Astrocyte of the spinal cord (primary cell): ENCODE results near the gene RHOT1.

Source experiments
- DNase-seq: peaks from one replicate; pipeline ENCODE4 v3.0.0; 2011; ENCODE audit warnings: low read depth, low spot score
- H3K4me3 ChIP-seq: 2 replicates; pipeline ENCODE4 v1.5.1; 2011; ENCODE audit warnings: low read depth, mild to moderate bottlenecking, low read length, moderate library complexity
- in situ Hi-C: cut with HindIII; loops from 2 replicates; pipeline ENCODE4 v1.10.0; 2017; ENCODE audit warnings: low sequenced_read_pairs
- TF ChIP-seq, protein P1 (sequence below): IDR thresholded peaks from 2 replicates; pipeline ENCODE4 v1.5.1; 2012; ENCODE audit warnings: low read depth, mild to moderate bottlenecking, low read length, inconsistent platforms

The RHOT1 gene

DNA sequence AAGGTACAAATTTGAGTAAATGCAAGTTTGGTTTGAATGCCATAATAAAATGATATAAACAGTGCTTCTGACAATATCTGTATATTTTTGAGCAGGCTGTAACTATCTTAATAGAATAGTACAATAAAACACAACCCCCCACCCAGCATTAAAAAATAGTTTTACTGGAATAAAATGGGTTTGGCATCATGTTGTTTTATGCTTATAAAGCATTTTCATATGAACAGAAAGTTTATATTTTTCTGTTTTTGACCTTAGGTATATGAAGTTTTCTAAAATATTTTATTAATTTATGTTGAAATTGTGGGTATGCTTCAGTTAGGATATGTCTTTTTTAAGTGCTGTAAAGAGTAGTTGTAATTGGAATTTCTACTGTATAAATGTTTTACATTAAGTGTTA lies 66.1 kb downstream of the RHOT1 start:
- in situ Hi-C loops, result no loop called here
- TF ChIP-seq, protein P1, sequence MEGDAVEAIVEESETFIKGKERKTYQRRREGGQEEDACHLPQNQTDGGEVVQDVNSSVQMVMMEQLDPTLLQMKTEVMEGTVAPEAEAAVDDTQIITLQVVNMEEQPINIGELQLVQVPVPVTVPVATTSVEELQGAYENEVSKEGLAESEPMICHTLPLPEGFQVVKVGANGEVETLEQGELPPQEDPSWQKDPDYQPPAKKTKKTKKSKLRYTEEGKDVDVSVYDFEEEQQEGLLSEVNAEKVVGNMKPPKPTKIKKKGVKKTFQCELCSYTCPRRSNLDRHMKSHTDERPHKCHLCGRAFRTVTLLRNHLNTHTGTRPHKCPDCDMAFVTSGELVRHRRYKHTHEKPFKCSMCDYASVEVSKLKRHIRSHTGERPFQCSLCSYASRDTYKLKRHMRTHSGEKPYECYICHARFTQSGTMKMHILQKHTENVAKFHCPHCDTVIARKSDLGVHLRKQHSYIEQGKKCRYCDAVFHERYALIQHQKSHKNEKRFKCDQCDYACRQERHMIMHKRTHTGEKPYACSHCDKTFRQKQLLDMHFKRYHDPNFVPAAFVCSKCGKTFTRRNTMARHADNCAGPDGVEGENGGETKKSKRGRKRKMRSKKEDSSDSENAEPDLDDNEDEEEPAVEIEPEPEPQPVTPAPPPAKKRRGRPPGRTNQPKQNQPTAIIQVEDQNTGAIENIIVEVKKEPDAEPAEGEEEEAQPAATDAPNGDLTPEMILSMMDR, result no peak
- H3K4me3 ChIP-seq, result no peak overlapping the region
- no peak for DNase-seq

DNA sequence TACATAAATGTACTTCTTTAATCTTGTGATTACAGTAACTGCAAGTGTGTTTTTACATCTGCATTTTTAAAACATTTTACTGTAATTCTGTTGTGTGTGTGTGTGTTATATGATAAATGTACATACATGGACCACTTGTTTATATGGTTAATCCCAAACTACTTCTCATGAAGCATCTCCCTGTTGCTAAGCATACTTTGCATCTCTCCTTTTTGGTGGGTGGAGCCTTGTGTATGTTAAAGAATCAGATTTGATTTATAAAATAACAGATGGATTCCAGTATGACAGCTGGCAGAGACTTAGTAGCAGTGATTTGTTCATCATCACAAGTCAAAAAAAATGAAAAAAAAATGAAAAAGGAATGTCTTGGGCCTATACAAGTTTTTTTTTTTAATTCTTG lies 67.3 kb downstream of the RHOT1 start:
- TF ChIP-seq, protein P1, result no peak
- no peak overlapping the region for H3K4me3 ChIP-seq
- DNase-seq, result no peak
- in situ Hi-C loops, result no loop called here

DNA sequence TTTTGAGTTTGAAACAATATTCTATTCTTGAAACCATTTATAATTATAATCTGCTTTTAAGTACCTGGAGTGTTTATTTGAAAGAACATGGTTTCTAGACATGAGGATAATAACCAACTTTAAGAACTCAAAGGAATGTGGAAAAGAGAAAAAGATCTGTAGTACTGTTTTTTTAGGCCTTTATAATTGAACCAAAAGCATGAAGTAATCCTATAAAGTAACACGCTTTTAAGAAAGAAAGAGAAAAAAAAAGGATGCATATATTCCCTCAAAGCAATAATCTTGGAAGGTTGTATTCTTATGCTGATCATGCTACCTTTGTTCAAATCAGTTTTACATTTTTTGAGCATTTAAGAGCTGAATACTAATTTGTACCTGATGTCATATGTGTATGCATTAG lies 69.4 kb downstream of the RHOT1 start:
- in situ Hi-C loops, result no loop called here

DNA sequence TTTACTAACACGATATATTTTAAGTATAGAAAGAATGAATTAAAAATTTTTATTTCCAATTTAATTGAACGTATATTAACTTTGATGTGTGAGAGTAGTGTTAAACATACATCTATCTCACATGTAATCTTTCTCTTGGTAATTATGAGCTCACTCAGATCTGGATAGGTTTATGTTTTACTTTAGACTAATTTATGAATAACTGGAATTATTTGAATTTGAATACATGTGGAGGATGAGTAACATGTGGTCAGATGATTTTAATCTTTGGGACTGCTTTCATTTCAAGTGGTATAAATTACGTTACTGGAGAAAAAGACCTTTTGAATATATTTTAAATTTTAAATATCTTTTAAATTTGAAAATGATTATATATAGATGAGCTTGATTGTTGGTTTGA lies 73.4 kb downstream of the RHOT1 start:
- no peak overlapping the region for H3K4me3 ChIP-seq
- TF ChIP-seq, protein P1, result no peak
- in situ Hi-C loops, result no loop called here
- no peak for DNase-seq

More for the DNA sequence above, 69.4 kb downstream of the RHOT1 start:
- TF ChIP-seq, protein P1, result no peak
- DNase-seq, result no peak
- no peak overlapping the region for H3K4me3 ChIP-seq

DNA sequence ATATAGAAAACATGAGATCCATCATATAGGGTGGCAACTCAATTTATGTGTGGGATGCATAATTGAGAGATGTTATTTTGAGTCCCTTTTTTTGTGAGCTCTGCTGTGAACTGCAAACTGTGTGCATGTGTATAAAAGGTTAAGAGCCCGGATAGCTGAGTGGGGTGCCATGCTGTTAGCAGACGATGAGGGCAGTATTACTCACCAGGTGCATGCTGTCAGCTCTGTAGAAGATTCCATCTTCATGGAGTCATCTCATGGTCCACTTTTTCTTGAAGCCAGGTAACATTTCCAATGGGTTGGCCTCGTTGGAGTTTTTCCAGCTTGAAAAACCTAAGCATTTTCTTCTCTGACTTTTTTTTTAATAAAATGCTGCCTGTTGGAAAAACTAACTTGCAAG lies 80.3 kb downstream of the RHOT1 start:
- in situ Hi-C loops, result no loop called here
- DNase-seq, result peak; percentile 9
- TF ChIP-seq, protein P1, result no peak
- H3K4me3 ChIP-seq, result no peak overlapping the region

DNA sequence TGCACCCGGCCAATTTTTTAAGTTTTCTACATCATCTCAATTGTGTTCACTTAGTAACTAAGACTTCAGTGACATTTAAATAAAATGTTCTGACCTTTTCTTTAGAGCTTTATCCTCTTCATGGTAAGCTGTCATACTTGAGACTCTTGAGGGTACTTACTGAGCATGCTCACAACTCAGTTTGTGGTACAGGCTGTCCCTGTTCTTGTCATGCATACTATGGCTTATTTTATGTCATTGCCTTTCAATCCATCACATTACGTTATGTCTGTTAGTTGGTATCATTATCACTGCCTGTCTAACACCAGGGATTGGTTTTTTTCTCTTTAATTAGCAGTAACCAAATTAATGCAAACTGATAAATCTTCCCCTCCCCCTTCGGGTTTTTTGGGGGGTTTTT lies 81.4 kb downstream of the RHOT1 start:
- in situ Hi-C loops, result no loop called here
- TF ChIP-seq, protein P1, result no peak
- DNase-seq, result no peak
- H3K4me3 ChIP-seq, result no peak overlapping the region

DNA sequence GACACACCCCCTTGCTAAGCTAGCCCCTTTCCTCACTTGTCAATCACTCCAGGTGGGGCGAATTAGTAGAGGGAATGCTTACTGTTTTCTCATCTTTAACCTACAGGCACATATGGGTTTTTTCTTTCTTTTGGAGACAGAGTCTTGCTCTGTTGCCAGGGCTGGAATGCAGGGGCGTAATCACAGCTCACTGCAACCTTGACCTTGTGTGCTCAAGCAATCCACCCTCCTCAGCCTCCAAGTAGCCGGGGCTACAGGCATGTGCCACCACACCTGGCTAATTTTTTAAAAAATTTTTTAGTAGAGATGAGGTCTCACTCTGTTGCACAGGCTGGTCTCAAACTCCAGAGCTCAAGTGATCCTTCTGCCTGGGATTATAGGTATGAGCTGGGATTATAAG lies 84.6 kb downstream of the RHOT1 start:
- TF ChIP-seq, protein P1, result no peak
- no peak overlapping the region for H3K4me3 ChIP-seq
- no peak for DNase-seq
- in situ Hi-C loops, result no loop called here
